Panc1 (cell line): ENCODE measurements around the gene TANGO6. TPM values are rescaled to one million over a fixed set of nuclear protein-coding genes. Genes with fewer than 3 reads are reported as not detected.

Source experiments
- ATAC-seq: fragments of 200-7000 bp; cut with Tn5 transposase; 2 replicates; pipeline ENCODE4 v1.9.1; 2020; ENCODE audit warnings: mild to moderate bottlenecking, moderate library complexity
- BruUV-seq: library from RNA; stranded (reverse); fragments of 400-500 nt; replicated peaks from 2 replicates; lab custom pipeline; 2021; lab: Mats Ljungman, UMichigan
- CTCF ChIA-PET: fragments of 300-600 bp; sonication (Branson Sonifier 250); formaldehyde crosslinking; loops from one replicate; lab custom pipeline; 2022; ENCODE audit warnings: antibody characterized with exemption; lab: Charles Lee
- POLR2A ChIA-PET: fragments of 300-600 bp; sonication (Branson Sonifier 250); formaldehyde crosslinking; loops from one replicate; lab custom pipeline; 2022; ENCODE audit warnings: antibody characterized with exemption; lab: Charles Lee
- DNase-seq: peaks from one replicate; pipeline ENCODE4 v3.0.0-alpha.2; 2010; ENCODE audit warnings: low read depth, low spot score
- H3K27ac ChIP-seq: 2 replicates; pipeline ENCODE4 v1.5.1; 2011; ENCODE audit warnings: mild to moderate bottlenecking, low read length, inconsistent platforms
- H3K27me3 ChIP-seq: fragments of 200-500 bp; sonication (Bioruptor generic); 2 replicates; pipeline ENCODE4 v1.6.0; 2014; ENCODE audit warnings: low read length, inconsistent platforms; ENCODE audit not compliant: control insufficient read depth, insufficient read depth
- H3K36me3 ChIP-seq: fragments of 200-500 bp; sonication (Bioruptor generic); 2 replicates; pipeline ENCODE4 v1.5.1; 2014; ENCODE audit warnings: inconsistent platforms, mild to moderate bottlenecking, low read length, moderate library complexity; ENCODE audit not compliant: control insufficient read depth, insufficient read depth
- H3K4me1 ChIP-seq: 2 replicates; pipeline ENCODE4 v1.5.1; 2011; ENCODE audit warnings: inconsistent platforms, mild to moderate bottlenecking, low read length, moderate library complexity; ENCODE audit not compliant: control insufficient read depth, insufficient read depth
- H3K4me3 ChIP-seq, 2 experiments: 2 replicates each; pipeline ENCODE4 v1.5.1; 2011 to 2012; ENCODE audit warnings: low read depth in 2 of 2, low read length in 2 of 2, mild to moderate bottlenecking in 2 of 2, inconsistent platforms in 1 of 2, moderate library complexity in 1 of 2
- H3K9me3 ChIP-seq: fragments of 200-500 bp; sonication (Bioruptor generic); 2 replicates; pipeline ENCODE4 v1.5.1; 2014; ENCODE audit warnings: low read depth, mild to moderate bottlenecking, inconsistent platforms, low read length, moderate library complexity; ENCODE audit not compliant: control insufficient read depth, insufficient read depth
- CTCF ChIP-seq: fragments of 450-650 bp; IDR thresholded peaks from 2 replicates; pipeline ENCODE4 v1.5.1; 2017; ENCODE audit warnings: mild to moderate bottlenecking
- POLR2AphosphoS5 ChIP-seq: IDR thresholded peaks from 2 replicates; pipeline ENCODE4 v1.6.1; 2012; ENCODE audit warnings: mild to moderate bottlenecking, low read depth, low read length, moderate library complexity
- REST ChIP-seq, 2 experiments: IDR thresholded peaks; 2 replicates each; pipeline ENCODE4 v1.6.1; 2011 to 2012; ENCODE audit warnings: low read depth in 2 of 2, control low read depth in 1 of 2, low read length in 1 of 2, mild to moderate bottlenecking in 1 of 2, moderate library complexity in 1 of 2; ENCODE audit not compliant: insufficient read depth in 1 of 2
- SIN3A ChIP-seq: IDR thresholded peaks from 2 replicates; pipeline ENCODE4 v1.6.1; 2012; ENCODE audit warnings: low read depth, mild to moderate bottlenecking, low read length, moderate library complexity, borderline replicate concordance; ENCODE audit not compliant: insufficient read depth
- TCF7L2 ChIP-seq: IDR thresholded peaks from 2 replicates; pipeline ENCODE4 v1.6.1; 2011; ENCODE audit warnings: mild to moderate bottlenecking, low read depth, low read length, inconsistent platforms
- in situ Hi-C: cut with HindIII; loops from 2 replicates; pipeline ENCODE4 v1.10.0; 2016; ENCODE audit warnings: low sequenced_read_pairs, low pct_unique_long_range_greater_than_20kb
- intact Hi-C: fragments of 100-400 bp; cut with micrococcal nuclease; formaldehyde crosslinking; loops from one replicate; pipeline ENCODE4 v1.10.0; 2022; ENCODE audit not compliant: unreplicated experiment
- total RNA-seq: library from RNA; stranded (reverse); gene quantifications from one replicate; pipeline ENCODE4 v1.2.1, GENCODE V29; 2021; ENCODE audit not compliant: unreplicated experiment

Gene TANGO6
- total RNA-seq, 1 experiment from 2014 or later: 11.0 TPM

- TF ChIP-seq REST (IDR thresholded peaks at IDR 0.05; ENCODE audit: insufficient read depth in 1 of 2, low read depth in 2 of 2, low read length in 1 of 2) (no peak), POLR2AphosphoS5 (no peak), TCF7L2 (no peak), CTCF (no peak; the same call in 1 of the 2 replicates), SIN3A (no peak)
- intact Hi-C loops (loop anchor here (5.0 kb wide), 1 partner anchor 204 kb away; no protein-coding TSS in a partner anchor), in situ Hi-C loops (no loop called here)
- Histone ChIP-seq H3K36me3 (no peaks in the 10 kb centered on the region), H3K27me3 (no peaks in the 10 kb centered on the region), H3K27ac (0 out of 2 replicates have a peak overlapping the region, but pooled peaks have one; percentile 39), H3K4me1 (peaks cover 17% of the 10 kb centered on the region), H3K9me3 (no peaks in the 10 kb centered on the region), H3K4me3 (peak overlapping the region; percentile 58 to 64)
- ChIA-PET POLR2A (no interaction called here), CTCF (no interaction called here)
- ATAC-seq (peak; percentile 26; the same call in 1 of the 2 replicates), DNase-seq (no peak)
- BruUV-seq: no TSS peak
Measured at GRCh38 chr16:69106491-69107315, 263.4 kb downstream of the TANGO6 start.

GRCh38 chr16:69107316-69107962 lies 264.1 kb downstream of the TANGO6 start:
- in situ Hi-C loops: no loop called here
- intact Hi-C loops: loop anchor here (5.0 kb wide), 1 partner anchor 205 kb away; no protein-coding TSS in a partner anchor
- peak; percentile 13; the same call in 1 of the 2 replicates for TF ChIP-seq CTCF
- no peak for TF ChIP-seq SIN3A
- TF ChIP-seq POLR2AphosphoS5: no peak
- ChIA-PET CTCF (no interaction called here), POLR2A (no interaction called here)
- DNase-seq (no peak), ATAC-seq (peak; percentile 16)
- Histone ChIP-seq H3K36me3 (no peaks in the 10 kb centered on the region), H3K9me3 (no peaks in the 10 kb centered on the region), H3K4me1 (peaks cover 17% of the 10 kb centered on the region), H3K4me3 (peak overlapping the region; percentile 58 to 64), H3K27ac (no peak overlapping the region), H3K27me3 (no peaks in the 10 kb centered on the region)
- no TSS peak for BruUV-seq
